HG02610 (cell line): ENCODE measurements around the gene MAS1L.
"Not testable (repeated sequence)": the region's sequence is repeated elsewhere in the genome, so short reads cannot be mapped to it uniquely, and the experiment has no call there.

Experiments used
- ATAC-seq: cut with Tn5 transposase; IDR thresholded peaks from one replicate; pipeline ENCODE4 v1.9.1; 2021; ENCODE audit warnings: mild to moderate bottlenecking, moderate library complexity; ENCODE audit not compliant: unreplicated experiment

MAS1L gene

GRCh38 chr6:29486577-29486976, 1.2 kb downstream of the MAS1L start:
- no peak for ATAC-seq

GRCh38 chr6:29483735-29484134, 4.0 kb downstream of the MAS1L start:
- ATAC-seq, result no peak

DNA sequence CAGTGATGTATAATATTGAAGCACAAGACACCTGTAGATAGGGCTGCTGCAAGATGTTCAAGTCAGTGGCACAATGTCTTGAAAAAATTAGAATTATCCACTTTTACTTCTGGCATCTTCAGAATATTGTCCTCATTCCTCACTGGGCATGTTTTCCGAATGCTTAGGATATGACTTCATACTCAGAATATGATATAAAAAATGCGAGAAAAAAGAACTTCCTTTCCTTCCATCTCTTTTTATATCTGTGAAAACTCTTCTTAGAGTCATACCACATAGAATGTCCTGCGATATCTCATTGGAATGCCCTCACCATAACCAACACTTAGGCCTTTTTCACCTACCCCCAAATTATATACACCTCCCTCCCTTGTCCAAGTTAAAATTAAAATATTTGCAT, 4.6 kb downstream of the MAS1L start:
- ATAC-seq, result no peak

- ATAC-seq, result no peak
Measured at GRCh38 chr6:29479560-29479959, 8.2 kb downstream of the MAS1L start.

DNA sequence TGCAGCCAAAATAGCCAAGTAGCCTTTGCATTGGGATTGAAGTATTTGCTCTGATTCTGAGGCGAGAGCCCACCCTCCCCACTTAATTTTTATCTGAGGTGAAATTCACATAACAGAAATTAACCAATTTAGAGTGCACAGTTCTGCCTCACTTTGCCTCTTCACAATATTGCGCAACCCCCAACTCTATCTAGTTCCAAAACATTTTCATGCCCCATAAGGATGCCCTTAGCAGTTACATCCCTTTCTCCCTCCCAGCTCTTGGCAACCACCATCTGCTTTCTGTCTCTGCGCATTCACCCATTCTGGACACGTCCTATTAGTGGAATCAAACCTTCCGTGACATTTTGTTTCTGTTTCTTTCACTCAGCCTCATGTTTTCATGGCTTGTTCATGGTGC, 9.0 kb downstream of the MAS1L start:
- ATAC-seq, result no peak

- ATAC-seq, result no peak
Measured at GRCh38 chr6:29477923-29478450, 9.8 kb downstream of the MAS1L start.

GRCh38 chr6:29474996-29475395, 12.8 kb downstream of the MAS1L start:
- no peak for ATAC-seq

GRCh38 chr6:29466241-29466640, 21.5 kb downstream of the MAS1L start:
- ATAC-seq, result no peak

GRCh38 chr6:29465801-29466200, 22.0 kb downstream of the MAS1L start:
- ATAC-seq, result no peak

DNA sequence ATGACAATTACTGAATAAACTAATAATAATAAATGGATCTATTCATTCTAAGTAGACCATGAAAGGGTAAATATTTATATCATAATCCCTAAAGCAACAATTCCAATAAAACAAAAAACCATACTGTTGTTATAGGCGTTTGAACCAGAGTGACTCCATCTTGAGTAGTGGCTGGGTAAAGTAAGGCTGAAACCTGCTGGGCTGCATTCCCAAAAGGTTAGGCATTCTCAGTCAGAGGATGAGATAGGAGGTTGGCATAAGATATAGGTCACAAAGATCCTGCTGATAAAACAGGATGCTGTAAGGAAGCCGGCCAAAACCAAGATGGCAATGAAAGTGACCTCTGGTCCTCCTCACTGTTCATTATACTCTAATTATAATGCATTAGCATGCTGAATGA, 22.5 kb downstream of the MAS1L start:
- ATAC-seq, result no peak

GRCh38 chr6:29462022-29462421, 25.7 kb downstream of the MAS1L start:
- ATAC-seq, result no peak

GRCh38 chr6:29461021-29461814, 26.5 kb downstream of the MAS1L start:
- no peak for ATAC-seq

DNA sequence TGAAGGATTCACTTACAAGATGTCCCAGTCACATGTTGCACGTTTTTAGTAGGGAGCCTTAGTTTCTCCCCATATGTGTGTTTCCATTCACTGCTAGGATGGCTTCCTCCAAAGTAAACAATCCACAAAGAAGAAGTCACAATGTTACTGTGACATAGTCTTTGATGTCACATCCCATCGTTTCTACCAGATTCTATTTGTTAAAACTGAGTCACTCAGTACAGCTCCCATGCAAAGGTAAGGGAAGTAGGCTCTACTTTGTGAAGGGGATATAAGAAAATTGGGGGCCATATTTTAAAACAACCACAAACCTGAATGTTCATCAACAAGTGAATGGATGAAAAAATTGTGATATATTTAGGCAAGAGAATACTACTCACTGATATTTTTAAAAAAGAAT, 30.8 kb downstream of the MAS1L start, which contains the start of the genes OR11A1 and OR2H1:
TSS of gene OR11A1 (minus strand) at position 101 of the 400 bp plus-strand sequence. CDS start 29,430 bp downstream, outside the sequence.
TSS of gene OR2H1 (plus strand) at position 185 of the 400 bp plus-strand sequence. CDS start 4,615 bp downstream, outside the sequence.
- ATAC-seq, result no peak

GRCh38 chr6:29451471-29452193, 36.1 kb downstream of the MAS1L start:
- no peak for ATAC-seq

GRCh38 chr6:29447670-29448069, 40.1 kb downstream of the MAS1L start:
- no peak for ATAC-seq

- not testable (repeated sequence) for ATAC-seq
Measured at GRCh38 chr6:29444031-29444430, 43.7 kb downstream of the MAS1L start.

GRCh38 chr6:29442719-29443118, 45.0 kb downstream of the MAS1L start:
- ATAC-seq, result no peak

- no peak for ATAC-seq
Measured at GRCh38 chr6:29439006-29439405, 48.8 kb downstream of the MAS1L start, which contains the start of gene OR10C1. OR10C1 (plus strand) TSS chr6:29439306; CDS start chr6:29440016, 710 bp downstream.

DNA sequence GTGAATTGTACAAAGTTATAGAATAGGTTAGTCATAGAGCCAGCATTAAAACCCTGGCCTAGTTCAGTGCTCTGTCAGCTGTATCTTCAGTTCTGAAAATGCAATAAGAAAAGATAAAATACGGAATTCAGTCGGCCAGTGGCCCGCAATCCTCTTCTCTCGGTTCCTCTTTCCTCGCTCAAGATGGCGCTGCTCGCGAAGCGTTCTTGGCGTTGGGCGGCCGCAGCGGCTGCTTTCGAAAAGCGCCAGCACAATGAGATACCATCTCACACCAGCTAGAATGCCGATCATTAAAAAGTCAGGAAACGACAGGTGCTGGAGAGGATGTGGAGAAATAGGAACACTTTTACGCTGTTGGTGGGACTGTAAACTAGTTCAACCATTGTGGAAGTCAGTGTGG, 51.0 kb downstream of the MAS1L start:
- not testable (repeated sequence) for ATAC-seq
